Left kidney (tissue), 2 donors: ENCODE data around the gene PRPS1L1. TPM values are rescaled to one million over a fixed set of nuclear protein-coding genes. Genes with fewer than 3 reads are reported as not detected.

Experiments used
- DNase-seq: peaks from one replicate; pipeline ENCODE4 v3.0.0-alpha.2; 2013
- polyA plus RNA-seq: library from polyadenylated mRNA; unstranded; fragments of 120-200 nt; gene quantifications from one replicate; pipeline ENCODE4 v1.2.1, GENCODE V29; 2013; ENCODE audit not compliant: insufficient read length

PRPS1L1 gene
- polyA plus RNA-seq, 1 donor = not detected

DNA sequence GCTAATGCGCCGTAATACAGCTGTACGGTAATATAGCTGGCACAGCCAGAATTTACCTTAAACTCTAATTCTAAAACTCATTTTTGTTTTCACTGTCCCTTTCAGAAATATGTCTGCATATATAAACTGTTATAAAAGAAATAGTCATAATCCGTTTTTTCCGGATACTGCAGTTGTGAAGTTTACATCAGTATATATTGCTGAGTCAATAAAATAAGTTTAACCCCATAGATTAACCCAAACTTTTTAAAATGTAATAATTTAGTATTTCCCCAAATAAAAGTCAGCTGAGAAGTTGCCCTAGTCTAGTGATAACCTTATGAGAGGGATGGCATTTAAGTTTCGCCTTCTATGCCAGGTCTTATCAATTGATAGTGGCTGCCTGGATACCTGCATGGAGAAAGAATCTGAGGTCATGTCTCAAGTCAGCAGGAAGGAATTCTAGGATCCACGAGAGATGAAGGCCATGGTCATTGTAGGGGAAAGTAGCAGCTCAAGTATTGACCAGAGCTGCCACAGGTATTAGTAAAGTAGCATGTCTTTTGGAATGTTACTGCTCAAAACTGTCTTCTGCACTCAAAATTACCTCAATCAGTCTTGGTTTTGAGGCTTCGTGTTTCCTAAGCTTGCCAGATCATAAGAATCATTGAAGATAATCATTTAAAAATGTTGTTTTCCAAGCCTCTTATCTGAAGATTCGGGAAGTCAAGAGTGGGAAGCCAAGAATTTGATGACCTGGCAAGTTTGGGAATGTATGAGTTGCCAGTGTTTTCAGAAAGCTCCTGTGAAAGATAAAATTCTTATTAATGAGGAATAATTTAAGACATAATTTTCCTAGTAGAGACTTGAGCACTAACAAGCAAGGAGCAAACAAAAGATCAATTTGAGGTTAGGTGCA is 10.8 kb downstream of the PRPS1L1 start:
- no peak for DNase-seq

DNA sequence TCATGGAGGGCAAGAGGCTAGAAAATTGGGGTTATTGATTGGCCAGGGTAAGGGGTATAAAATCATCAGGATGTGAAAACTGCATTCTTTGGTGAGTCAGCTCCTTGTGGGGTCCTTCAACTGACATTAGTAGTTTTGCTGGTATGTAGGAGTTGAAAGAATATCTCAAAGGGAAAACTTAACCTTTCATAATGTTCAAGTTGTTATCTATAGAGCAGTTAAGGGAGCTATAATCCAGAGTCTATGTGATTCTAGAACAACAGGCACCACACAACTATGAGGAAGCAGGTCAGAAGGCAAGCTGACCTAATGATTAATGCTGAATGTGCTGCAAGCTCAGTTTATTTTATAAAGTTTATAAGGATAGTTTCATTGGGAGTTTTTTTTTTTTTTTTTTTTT is 13.7 kb downstream of the PRPS1L1 start:
- DNase-seq = no peak

DNA sequence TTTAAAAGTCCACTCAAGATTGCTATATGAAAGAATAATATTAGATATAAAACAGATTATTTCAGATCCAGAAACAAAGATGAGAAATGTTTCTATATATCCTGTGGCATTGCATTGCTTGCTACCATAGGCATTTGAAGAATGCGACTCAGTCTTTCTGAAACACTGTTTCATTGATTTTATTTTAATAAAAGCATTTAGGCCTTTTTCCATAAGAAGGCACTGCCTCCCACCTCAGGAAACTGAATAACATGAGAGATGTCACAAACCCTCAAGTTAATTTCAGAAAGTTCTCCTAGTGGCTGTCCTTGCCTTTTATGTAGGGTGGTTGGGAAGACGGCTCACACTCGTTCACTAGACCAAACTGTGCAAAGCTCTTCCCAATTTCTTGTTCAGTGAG is 23.3 kb downstream of the PRPS1L1 start:
- no peak for DNase-seq

DNA sequence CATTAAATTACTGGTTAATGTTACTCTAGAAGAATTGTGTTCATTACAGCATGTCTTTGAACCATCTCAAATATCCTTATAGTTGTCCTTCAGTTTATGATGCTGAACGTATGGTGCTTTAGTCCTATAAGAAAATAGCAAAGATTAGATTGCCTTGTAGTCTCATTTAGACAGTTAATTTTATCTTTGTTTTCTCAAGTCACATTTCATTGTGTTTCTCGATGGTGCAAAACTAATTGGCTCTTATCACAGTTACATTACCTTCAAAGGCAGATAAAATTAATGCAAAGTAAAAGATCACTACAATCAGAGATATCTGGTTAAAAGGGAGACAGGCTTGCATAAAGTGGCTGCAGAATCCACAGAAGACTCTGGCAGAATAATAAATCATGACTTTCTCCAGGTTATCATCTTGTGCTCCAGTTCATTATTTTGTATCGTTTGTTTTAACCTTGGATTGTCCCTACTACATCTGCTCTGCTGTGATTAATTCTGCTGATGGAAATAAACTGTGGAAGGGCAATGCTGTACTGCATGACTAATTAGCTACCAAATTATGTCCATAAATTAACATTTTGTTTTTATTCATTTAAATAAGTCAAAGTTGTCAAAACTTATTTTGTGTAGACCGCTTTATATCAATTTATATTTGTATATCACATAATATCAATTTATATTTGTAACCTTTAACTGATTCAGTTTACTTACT is 24.2 kb downstream of the PRPS1L1 start:
- DNase-seq = peak; percentile 45

DNA sequence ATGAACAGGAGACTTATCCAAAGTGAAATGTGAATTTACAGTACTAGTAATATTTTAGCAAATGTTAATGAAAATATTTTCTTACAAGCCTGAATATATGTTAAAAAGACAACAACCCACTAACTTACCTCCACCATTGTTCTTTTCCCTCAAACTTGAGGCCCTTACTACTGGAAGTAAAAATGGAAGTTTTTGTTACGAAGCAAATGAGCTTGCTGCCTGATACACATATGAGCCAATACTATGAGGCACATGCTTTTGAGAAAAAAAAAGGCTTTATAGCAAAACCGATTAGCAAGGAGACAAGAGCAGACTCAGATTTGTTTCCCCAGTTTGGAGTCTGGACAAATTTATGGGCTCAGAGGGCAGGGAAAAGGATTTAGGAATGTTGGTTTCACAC is 29.0 kb downstream of the PRPS1L1 start:
- no peak for DNase-seq

DNA sequence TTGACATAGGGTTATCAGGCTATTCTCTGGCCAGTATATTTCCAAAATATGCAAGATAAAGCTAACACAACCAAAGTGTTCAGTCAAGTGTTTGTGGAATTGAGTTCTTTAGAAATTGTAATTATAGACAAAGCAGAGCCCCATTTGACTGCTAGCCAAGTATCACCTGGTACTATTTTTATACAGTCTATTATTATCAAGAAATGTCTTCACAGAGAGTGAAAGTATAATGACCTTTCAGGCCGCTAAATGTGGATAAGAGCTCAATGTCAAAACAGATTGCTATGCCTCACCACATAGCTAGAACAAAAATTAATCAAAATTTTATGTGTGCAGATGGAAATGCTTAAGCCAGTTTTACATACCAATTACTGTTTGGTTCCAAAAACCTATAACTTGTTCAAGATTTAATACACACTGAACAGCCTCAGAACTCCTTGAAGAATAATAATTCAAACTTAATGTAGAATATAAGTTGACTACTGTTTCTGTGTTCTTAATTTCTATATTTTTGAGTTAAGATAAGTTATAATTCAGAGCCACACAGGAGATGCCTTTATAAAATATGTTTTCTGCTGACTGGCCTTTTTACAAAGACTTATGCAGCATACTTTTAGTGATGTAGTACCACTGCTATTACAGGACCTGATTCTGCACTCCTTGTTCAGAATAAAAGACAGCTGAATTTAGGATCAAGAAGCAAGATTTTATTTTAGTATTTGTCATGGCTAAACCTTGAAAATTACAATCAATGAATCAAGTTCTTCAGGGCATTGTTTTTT is 31.0 kb downstream of the PRPS1L1 start:
- no peak for DNase-seq

DNA sequence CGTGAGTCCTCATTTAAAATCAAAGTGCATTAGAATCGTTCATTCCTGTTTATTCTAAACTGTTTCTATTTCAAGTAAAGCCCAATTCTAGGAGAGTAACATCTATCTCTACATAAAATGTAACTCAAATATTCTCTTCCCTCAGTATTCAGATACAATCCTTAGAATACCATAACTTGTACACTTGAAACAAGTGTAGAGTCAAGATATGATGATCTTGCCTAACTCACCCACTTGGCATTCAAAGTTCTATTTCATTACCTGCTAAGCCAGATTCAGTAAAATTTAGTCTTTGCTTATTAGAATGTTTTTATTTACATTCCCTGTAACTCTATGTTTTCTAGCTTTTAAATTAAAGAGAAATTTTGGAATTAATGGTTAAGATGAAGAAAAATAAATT is 31.6 kb downstream of the PRPS1L1 start:
- no peak for DNase-seq

DNA sequence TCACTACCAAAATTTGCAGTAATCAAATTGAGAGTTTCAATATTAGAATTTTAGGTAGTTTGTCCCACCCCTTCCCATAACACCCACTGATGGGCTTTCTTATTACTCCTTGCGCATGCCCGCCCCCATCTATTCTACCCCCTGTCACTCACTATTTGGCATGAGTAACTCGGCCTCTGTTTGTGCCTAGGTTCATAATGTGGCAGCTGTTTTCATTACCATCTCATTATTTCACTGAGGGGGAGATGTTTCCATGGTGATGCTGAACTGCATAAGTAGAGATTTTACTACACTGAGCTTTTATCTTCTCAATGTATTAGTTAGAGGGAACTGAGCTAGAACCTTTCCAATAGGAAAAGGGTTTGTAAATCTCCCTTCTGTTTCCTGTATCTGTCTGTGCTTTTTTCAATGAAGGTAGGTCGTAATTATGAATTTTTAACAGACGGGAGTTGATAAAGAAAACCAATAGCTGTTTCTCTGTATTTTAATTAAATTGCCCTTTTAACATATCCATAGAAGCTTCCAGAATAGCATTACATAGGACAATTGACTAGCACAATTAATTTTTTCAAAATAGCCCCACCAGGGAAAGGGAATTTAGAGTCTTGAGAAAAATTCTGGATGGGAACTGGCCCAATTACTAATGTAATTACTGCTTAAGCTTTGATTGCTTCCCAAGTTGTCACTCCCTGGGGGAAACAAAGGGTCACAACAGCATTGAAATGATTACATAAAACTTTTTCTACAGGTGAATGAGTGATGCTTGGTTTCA is 33.4 kb downstream of the PRPS1L1 start:
- DNase-seq = no peak

DNA sequence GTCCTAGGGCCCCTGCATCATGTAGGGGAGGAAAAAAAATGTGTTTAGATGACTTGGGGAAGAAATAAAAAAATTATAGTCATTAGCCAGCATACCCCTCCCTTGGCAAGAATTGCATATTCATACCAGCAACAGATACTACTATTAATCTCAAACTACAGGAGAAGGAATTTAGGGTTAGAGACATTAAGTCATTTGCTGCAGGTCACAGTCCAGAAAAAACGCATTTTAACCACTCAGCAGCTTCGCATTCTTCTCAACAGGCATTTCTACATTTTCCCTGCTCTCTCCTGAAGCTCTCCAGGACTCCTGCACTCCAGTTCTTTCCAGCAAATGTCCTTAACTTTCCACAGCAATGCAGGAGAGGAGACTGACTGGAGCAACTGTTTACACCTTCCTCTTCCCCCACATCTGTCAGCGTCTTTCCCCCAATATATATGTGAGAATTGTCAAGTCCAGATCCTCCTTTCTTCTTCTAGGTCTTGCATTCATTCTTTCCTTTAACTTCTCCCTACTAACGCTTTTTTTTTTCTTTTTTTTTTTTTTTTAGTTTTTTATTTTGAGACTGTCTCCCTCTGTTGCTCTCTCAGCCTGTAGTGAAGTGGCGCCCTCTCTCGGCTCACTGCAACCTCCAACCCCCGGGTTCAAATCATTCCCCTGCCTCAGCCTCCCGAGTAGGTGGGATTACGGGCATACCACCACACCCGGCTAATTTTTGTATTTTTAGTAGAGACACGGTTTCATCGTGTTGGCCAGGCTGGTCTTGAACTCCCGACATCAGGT is 35.6 kb downstream of the PRPS1L1 start:
- no peak for DNase-seq

DNA sequence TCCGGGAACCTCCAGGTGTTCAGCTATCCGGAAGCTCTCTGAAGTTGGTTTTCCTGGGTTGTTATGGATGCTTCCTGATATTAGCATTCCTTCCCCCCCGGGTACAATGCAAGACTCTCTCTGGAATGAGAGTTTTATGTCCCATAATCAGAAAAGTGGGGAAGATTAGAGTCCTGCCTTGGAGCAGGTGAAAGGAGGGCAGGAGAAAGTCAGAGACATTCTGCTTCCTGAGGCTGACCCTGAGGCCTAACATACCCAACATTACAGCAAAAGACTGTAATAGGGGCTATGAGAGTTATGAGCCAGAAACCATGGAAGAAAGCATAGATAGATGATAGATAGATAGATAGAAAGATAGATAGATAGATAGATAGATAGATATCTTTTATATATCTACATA is 36.9 kb downstream of the PRPS1L1 start:
- no peak for DNase-seq

DNA sequence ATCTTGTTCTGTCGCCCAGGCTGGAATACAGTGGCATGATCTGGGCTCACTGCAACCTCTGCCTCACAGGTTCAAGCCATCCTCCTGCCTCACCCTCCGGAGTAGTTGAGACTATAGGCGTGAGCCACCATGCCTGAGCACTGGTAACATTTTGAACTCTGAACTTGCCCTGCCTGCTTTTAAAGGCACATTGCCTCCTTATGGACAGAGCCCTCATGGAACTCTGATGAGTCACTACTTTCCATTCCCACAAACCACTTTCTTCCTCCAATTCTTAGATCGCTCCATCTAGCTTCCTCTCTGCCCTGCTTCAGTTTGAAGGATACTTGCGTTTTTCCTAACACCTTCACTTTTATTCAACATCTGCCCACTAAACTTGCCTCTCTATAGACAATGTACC is 38.1 kb downstream of the PRPS1L1 start:
- DNase-seq = no peak

DNA sequence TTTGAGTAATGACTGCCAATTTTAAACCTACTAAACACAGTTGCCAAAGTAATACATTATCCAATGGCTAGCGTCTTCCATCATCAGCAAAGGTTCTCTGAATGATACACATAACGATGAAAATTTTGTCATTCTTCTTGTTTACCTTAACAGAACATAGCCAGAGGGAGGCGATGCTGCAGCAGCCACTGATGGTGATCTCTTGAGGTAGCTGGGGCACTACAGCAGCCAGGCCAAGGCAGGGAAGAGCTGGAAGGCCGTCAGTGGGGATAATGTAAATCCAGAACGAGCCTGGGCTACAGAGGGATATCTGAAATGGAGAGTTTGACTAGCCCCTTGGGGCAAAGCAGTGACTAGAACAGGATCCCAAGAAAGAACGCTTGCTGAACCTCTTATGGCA is 38.8 kb downstream of the PRPS1L1 start:
- no peak for DNase-seq

DNA sequence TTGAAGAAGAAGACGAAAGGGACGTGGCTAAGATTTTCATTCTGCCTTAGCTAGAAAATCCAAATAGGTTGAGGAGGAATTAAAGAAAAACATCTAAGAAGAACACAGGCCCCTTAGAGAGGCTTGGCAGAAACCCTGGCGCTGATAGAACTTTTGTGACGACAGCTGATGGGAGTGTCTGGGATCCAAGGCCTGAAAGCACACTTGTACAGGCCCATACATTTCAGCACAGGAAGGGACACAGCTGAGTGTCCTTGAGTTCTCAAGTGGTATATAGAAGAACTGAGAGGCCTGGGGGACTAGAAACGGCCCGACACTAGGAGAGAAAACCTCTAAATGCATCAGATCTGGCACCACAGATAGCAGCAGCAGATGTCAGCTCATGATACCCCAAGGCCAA is 39.5 kb downstream of the PRPS1L1 start:
- DNase-seq = no peak

DNA sequence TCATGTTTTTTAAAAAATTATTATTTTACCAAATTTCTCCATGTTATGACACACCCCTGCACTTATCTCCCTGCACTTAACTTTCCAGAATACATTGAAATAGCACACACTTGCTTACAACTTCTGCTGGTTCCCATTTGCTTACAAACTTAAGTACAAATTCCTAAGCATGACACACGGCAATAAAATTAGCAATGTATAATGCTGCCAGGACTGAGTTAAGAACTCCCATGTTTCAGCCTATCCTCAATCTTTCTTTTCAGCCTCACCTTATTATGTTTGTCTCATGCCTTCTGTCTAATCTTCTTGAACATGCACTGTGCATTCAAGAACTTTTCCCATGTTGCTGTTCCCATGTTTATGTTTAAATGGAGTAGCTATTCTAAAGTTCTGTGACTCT is 40.8 kb downstream of the PRPS1L1 start:
- no peak for DNase-seq

DNA sequence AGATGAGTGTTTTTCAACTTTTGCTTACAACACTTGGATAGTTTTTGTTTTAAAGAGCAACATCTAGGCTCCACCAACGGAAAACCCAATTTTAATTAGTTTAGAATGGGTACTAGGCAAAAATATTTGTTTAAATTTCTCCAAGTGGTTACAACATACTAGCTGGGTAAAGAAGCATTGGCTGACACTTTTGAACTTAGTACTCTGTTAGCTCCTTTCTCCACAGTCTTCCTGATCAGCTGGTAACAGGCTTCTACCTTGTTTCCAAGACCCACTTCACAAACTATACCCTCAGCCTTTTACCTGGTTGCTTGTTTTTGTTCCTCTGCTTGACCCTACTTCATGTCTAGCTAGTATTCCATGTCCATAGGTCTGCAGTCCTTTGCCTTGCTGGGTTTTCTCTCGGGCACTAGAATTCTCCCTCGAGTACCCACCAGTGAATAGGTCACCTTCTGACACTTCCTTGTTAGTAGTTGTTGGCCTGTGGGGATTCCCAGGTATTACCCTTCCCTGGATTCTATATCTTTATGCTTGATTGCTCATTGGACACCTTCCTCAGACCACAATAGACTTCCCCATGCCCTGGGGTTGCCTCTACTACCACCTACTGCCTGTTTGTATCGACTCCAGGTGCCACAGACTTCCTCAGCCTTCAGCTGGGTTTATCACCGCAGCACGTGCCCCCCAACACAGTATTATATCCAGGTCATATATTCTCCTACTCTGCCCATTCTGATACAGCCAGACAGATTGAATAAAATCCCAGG is 42.0 kb downstream of the PRPS1L1 start:
- no peak for DNase-seq

DNA sequence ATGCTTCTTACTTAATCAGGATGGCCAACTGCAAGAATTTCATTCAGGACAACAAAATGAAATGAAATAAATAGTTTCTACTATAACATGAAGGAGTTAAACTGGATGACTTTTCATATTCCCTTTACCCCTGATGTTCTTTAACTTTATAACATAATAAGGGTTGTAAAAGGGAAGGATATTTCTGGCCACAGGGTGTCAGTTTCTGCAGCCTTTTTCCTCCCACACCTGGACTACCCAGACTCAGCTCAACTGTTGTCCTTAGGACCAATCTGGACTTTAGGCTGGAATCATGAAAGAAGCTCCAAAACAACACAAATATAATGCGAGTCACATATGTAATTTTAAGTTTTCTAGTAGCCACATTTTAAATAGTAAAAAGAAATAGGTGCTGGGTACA is 43.4 kb downstream of the PRPS1L1 start:
- DNase-seq = no peak

DNA sequence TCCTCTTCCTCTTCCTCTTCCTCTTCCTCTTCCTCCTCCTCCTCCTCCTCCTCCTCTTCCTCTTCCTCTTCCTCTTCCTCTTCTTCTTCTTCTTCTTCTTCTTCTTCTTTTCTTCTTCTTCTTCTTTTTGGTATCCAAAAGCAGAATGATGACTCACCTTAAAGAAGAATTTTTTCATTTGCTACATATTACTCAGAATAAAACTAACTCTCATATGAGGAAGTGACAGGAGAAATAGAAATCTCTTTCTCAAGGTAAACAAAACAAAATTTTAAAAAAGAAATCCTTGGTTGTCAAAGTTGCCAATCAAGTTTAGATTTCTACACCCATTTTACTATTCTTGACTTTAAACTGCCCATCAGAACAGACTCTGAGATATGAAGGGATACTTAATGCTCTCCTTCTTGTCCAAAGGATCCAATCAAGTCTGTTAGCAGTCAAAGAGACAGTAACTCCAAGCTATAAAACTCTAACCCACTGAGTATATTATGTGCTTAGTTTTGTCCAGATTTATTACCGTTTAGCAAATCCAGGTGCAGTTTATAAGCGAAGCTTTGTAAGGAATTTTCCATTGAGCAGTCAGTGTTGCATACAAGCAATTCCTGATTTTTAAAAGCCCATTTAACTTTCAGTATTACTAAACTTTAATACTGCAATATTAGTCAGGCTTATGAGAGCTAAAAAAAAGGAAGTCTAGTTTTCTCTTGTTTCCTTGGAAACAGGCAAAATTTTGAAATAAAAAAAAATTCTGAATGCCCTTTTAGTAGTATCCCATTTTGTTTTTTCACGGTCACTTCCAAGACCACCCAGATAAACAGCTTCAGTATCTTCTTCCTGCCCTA is 44.2 kb downstream of the PRPS1L1 start:
- DNase-seq = no peak

DNA sequence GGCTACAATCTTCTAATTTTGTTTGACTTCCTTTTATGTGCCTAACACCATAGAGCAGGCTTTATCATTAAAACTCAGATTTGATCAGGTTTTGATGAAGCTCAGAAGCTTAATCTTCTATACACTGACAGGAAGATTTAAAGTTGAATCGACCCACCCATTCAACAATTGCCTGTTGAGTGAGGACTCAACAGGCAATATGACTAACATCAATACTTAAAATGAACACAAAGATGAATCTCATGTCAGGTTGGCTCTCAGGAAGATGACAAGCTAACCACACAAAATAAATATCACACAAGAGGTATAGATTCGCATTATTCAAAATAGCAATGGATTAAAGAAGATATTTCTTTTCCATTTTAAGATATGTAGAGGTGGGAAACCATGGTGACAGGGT is 50.7 kb downstream of the PRPS1L1 start:
- DNase-seq = no peak
